H1 (cell line): ENCODE measurements around the gene AGRN. TPM values are rescaled to one million over a fixed set of nuclear protein-coding genes. Genes with fewer than 3 reads are reported as not detected.

Experiments
- CTCF ChIA-PET: fragments of 300-600 bp; sonication (Branson Sonifier 250); formaldehyde crosslinking; loops from one replicate; lab custom pipeline; 2021; ENCODE audit not compliant: partially characterized antibody; lab: Charles Lee
- POLR2A ChIA-PET: fragments of 300-600 bp; sonication (Branson Sonifier 250); formaldehyde crosslinking; loops from one replicate; lab custom pipeline; 2021; ENCODE audit warnings: inconsistent platforms; ENCODE audit not compliant: partially characterized antibody; lab: Charles Lee
- DNase-seq, 2 experiments: peaks; one replicate each; pipeline versions ENCODE4 v3.0.0 to v3.0.0-alpha.2; 2010 to 2022; ENCODE audit warnings: low spot score in 2 of 2, low read depth in 1 of 2, mixed read lengths in 1 of 2
- FAIRE-seq: peaks from 2 replicates; lab custom pipeline; 2011; peaks lifted over from hg19 to GRCh38; lab: Jason Lieb, UNC
- H2AFZ ChIP-seq: 2 replicates; pipeline ENCODE4 v1.8.1; 2012; ENCODE audit warnings: low read length, inconsistent platforms
- H2AK5ac ChIP-seq: 2 replicates; pipeline ENCODE4 v1.6.1; 2013; ENCODE audit warnings: low read depth, low read length
- H2BK120ac ChIP-seq: replicated peaks from 2 replicates; pipeline ENCODE3; 2013; ENCODE audit warnings: low read depth, low read length, inconsistent platforms
- H2BK12ac ChIP-seq: 2 replicates; pipeline ENCODE4 v1.6.1; 2013; ENCODE audit warnings: low read depth, low read length
- H2BK15ac ChIP-seq: 2 replicates; pipeline ENCODE4 v1.6.1; 2013; ENCODE audit warnings: low read length
- H2BK20ac ChIP-seq: 2 replicates; pipeline ENCODE4 v1.6.1; 2013; ENCODE audit warnings: low read length
- H2BK5ac ChIP-seq: 2 replicates; pipeline ENCODE4 v1.6.1; 2013; ENCODE audit warnings: low read depth, low read length
- H3K14ac ChIP-seq: 2 replicates; pipeline ENCODE4 v1.6.1; 2013; ENCODE audit warnings: inconsistent platforms; ENCODE audit not compliant: insufficient read length
- H3K18ac ChIP-seq: 2 replicates; pipeline ENCODE4 v1.6.1; 2013; ENCODE audit warnings: low read length; ENCODE audit errors: extremely low read depth
- H3K23ac ChIP-seq: 2 replicates; pipeline ENCODE4 v1.6.1; 2013; ENCODE audit warnings: inconsistent platforms; ENCODE audit not compliant: insufficient read length
- H3K23me2 ChIP-seq: 2 replicates; pipeline ENCODE4 v1.6.1; 2013; ENCODE audit warnings: low read depth, low read length
- H3K27ac ChIP-seq: 2 replicates; pipeline ENCODE4 v1.6.1; 2011; ENCODE audit warnings: low read depth, low read length, inconsistent platforms
- H3K27me3 ChIP-seq, 4 experiments: replicated peaks in 1 of 4; 1 replicate in 1 of 4; 2 replicates in 3 of 4; pipeline versions ENCODE4 v1.6.1 to v1.8.1; 2011 to 2013; ENCODE audit warnings: low read length in 3 of 4, mild to moderate bottlenecking in 3 of 4, inconsistent platforms in 2 of 4, mixed read lengths in 2 of 4, moderate library complexity in 1 of 4; ENCODE audit not compliant: control insufficient read depth in 3 of 4, insufficient read depth in 3 of 4; ENCODE audit errors: extremely low read depth in 1 of 4
- H3K36me3 ChIP-seq, 4 experiments: 2 replicates each; pipeline versions ENCODE4 v1.6.1 to v1.8.1; 2011 to 2013; ENCODE audit warnings: mild to moderate bottlenecking in 4 of 4, low read length in 3 of 4, moderate library complexity in 2 of 4, control low read depth in 1 of 4, inconsistent platforms in 1 of 4; ENCODE audit not compliant: insufficient read depth in 4 of 4, control insufficient read depth in 2 of 4
- H3K4ac ChIP-seq: replicated peaks from 2 replicates; pipeline ENCODE3; 2013; ENCODE audit warnings: low read length, low read depth, mixed read lengths, inconsistent platforms; ENCODE audit not compliant: insufficient read length
- H3K4me1 ChIP-seq, 4 experiments: replicated peaks in 1 of 4; 1 replicate in 1 of 4; 2 replicates in 3 of 4; pipeline versions ENCODE4 v1.6.1 to v1.8.1; 2011 to 2013; ENCODE audit warnings: low read length in 3 of 4, inconsistent platforms in 2 of 4, mixed read lengths in 1 of 4; ENCODE audit not compliant: insufficient read depth in 4 of 4, control insufficient read depth in 3 of 4
- H3K4me2 ChIP-seq, 2 experiments: 2 replicates each; pipeline versions ENCODE4 v1.6.1 to v1.8.1; 2011 to 2013; ENCODE audit warnings: low read depth in 2 of 2, low read length in 2 of 2, control low read depth in 1 of 2, inconsistent platforms in 1 of 2, mild to moderate bottlenecking in 1 of 2; ENCODE audit not compliant: insufficient read depth in 1 of 2
- H3K4me3 ChIP-seq, 4 experiments: fragments of 200-600, 300-600 bp in 1 of 4; sonication (generic), shearing (Covaris generic), sonication (Bioruptor Twin) in 1 of 4; 2 replicates each; pipeline versions ENCODE4 v1.5.1 to v1.8.1; 2011 to 2016; ENCODE audit warnings: low read length in 4 of 4, low read depth in 3 of 4, control low read depth in 2 of 4, inconsistent platforms in 2 of 4, mild to moderate bottlenecking in 2 of 4, mixed read lengths in 1 of 4, moderate library complexity in 1 of 4; ENCODE audit not compliant: insufficient read depth in 2 of 4; ENCODE audit errors: extremely low read depth in 1 of 4
- H3K56ac ChIP-seq: replicated peaks from 2 replicates; pipeline ENCODE3; 2013; ENCODE audit warnings: low read depth, mild to moderate bottlenecking, mixed read lengths, low read length, inconsistent platforms; ENCODE audit not compliant: insufficient read length
- H3K79me1 ChIP-seq: 2 replicates; pipeline ENCODE4 v1.6.1; 2013; ENCODE audit warnings: low read depth, low read length, control low read depth
- H3K79me2 ChIP-seq, 2 experiments: 2 replicates each; pipeline versions ENCODE4 v1.6.1 to v1.8.1; 2012 to 2013; ENCODE audit warnings: low read length in 2 of 2, mild to moderate bottlenecking in 2 of 2, inconsistent platforms in 1 of 2; ENCODE audit not compliant: insufficient read depth in 2 of 2, control insufficient read depth in 1 of 2
- H3K9ac ChIP-seq, 4 experiments: replicated peaks in 1 of 4; 1 replicate in 1 of 4; 2 replicates in 3 of 4; pipeline versions ENCODE4 v1.6.1 to v1.8.1; 2011 to 2013; ENCODE audit warnings: low read depth in 3 of 4, low read length in 3 of 4, control low read depth in 2 of 4, mild to moderate bottlenecking in 2 of 4, moderate library complexity in 2 of 4, inconsistent platforms in 1 of 4; ENCODE audit errors: extremely low read depth in 1 of 4
- H3K9me3 ChIP-seq, 2 experiments: 2 replicates each; pipeline versions ENCODE4 v1.6.1 to v1.8.1; 2012 to 2013; ENCODE audit warnings: mild to moderate bottlenecking in 2 of 2, moderate library complexity in 2 of 2, control low read depth in 1 of 2, inconsistent platforms in 1 of 2, low read depth in 1 of 2, low read length in 1 of 2, mixed read lengths in 1 of 2; ENCODE audit not compliant: insufficient read depth in 2 of 2
- H4K20me1 ChIP-seq, 2 experiments: replicated peaks in 1 of 2; 2 replicates each; pipeline versions ENCODE3 to v1.8.1; 2011 to 2013; ENCODE audit warnings: inconsistent platforms in 2 of 2, low read length in 2 of 2, mild to moderate bottlenecking in 1 of 2; ENCODE audit not compliant: insufficient read depth in 2 of 2, control insufficient read depth in 1 of 2
- H4K5ac ChIP-seq: 2 replicates; pipeline ENCODE4 v1.6.1; 2013; ENCODE audit warnings: low read length, low read depth, mixed read lengths, inconsistent platforms; ENCODE audit not compliant: insufficient read length
- H4K8ac ChIP-seq: 2 replicates; pipeline ENCODE4 v1.8.0; 2013; ENCODE audit warnings: mild to moderate bottlenecking, moderate library complexity, low read length, inconsistent platforms; ENCODE audit not compliant: insufficient read depth; ENCODE audit errors: extremely low read depth
- H4K91ac ChIP-seq: replicated peaks from 2 replicates; pipeline ENCODE3; 2013; ENCODE audit warnings: low read length, mixed read lengths, inconsistent platforms; ENCODE audit not compliant: insufficient read length
- ATF2 ChIP-seq: IDR thresholded peaks from 2 replicates; pipeline ENCODE4 v1.6.1; 2012; ENCODE audit warnings: low read length, inconsistent platforms
- CTBP2 ChIP-seq: IDR thresholded peaks from 2 replicates; pipeline ENCODE4 v1.7.0; 2011; ENCODE audit warnings: borderline replicate concordance, mild to moderate bottlenecking, moderate library complexity, mixed read lengths, low read length; ENCODE audit not compliant: insufficient read depth, insufficient read length
- EZH2 ChIP-seq: fragments of 200-600 bp; sonication (generic); IDR thresholded peaks from 2 replicates; pipeline ENCODE4 v1.7.1; 2012; ENCODE audit warnings: low read depth, mild to moderate bottlenecking, moderate library complexity, low read length, inconsistent platforms; ENCODE audit not compliant: severe bottlenecking
- KDM4A ChIP-seq: IDR thresholded peaks from one replicate; pipeline ENCODE4 v1.7.1; 2012; ENCODE audit warnings: low read depth, mild to moderate bottlenecking, moderate library complexity, low read length, inconsistent platforms; ENCODE audit not compliant: severe bottlenecking
- PHF8 ChIP-seq: fragments of 200-600 bp; sonication (generic); conservative IDR thresholded peaks from 2 replicates; pipeline ENCODE4 v1.7.1; 2012; ENCODE audit warnings: low read depth, mild to moderate bottlenecking, inconsistent platforms, low read length, moderate library complexity
- RNF2 ChIP-seq: fragments of 200-900, 300-1000 bp; sonication (generic); IDR thresholded peaks from 2 replicates; pipeline ENCODE4 v1.7.1; 2016; ENCODE audit warnings: borderline replicate concordance, low read depth, mild to moderate bottlenecking, antibody characterized with exemption, low read length; ENCODE audit not compliant: poor library complexity, severe bottlenecking; ENCODE audit errors: missing control alignments
- TAF7 ChIP-seq: optimal IDR thresholded peaks from 2 replicates; pipeline ENCODE3; 2011; ENCODE audit warnings: low read depth, mild to moderate bottlenecking, inconsistent platforms, low read length, moderate library complexity, borderline replicate concordance
- WGBS, 2 experiments: shearing (Covaris generic) in 1 of 2; methylation state at CpG; one replicate each; pipeline versions ENCODE4 v1.1.6 to v1.1.7; 2013 to 2015; ENCODE audit warnings: low lambda C conversion rate in 2 of 2, mixed read lengths in 2 of 2, inconsistent platforms in 1 of 2, low coverage in 1 of 2, missing lambda C conversion rate in 1 of 2; ENCODE audit not compliant: insufficient replicate concordance in 2 of 2, insufficient coverage in 1 of 2, insufficient read length in 1 of 2; ENCODE audit errors: extremely low coverage in 1 of 2, missing lambda C conversion rate in 1 of 2; 5-methylcytosine and 5-hydroxymethylcytosine counted together
- polyA plus RNA-seq, 7 experiments: library from polyadenylated mRNA; depleted of rRNA in 3 of 7; stranded (reverse) in 5 of 7; unstranded in 2 of 7; fragments of >200 nt in 5 of 7; fragments of 200-250 nt in 2 of 7; gene quantifications; 1 replicate in 5 of 7; 2 replicates in 1 of 7; 4 replicates in 1 of 7; pipeline versions ENCODE4 v1.2.1 to v1.2.3, GENCODE V29; 2011 to 2013; ENCODE audit warnings: missing spikeins in 2 of 7, mixed read lengths in 2 of 7
- total RNA-seq: library from RNA; stranded (reverse); fragmentation: NEBNext Ultra II Directional; extraction: Animal tissue kit (Norgen Biotek cat#: 25700); gene quantifications from 2 replicates; pipeline ENCODE4 v1.2.1, GENCODE V29; 2021

AGRN gene
- total and polyA plus RNA-seq, 2 of the 8 experiments (the other 6 are each of a cell fraction or from before 2014, with no cell fraction given) = 52.3 to 155 TPM

GRCh38 chr1:1001057-1001783 is 18.7 kb upstream of the AGRN start:
- Histone ChIP-seq H2BK12ac (no peak overlapping the region; the same call in 1 of the 2 replicates), H4K8ac (peak overlapping the region; percentile 95; the same call in 1 of the 2 replicates), H3K4me1 (peaks cover 0 to 41% (median 20%) of the 10 kb centered on the region in 4 experiments; a peak in 6 of 7 replicates), H3K27me3 (peaks cover 47 to 82% (median 64%) of the 10 kb centered on the region in 4 experiments), H3K79me1 (no peaks in the 10 kb centered on the region), H4K91ac (no peak overlapping the region), H3K27ac (no peak overlapping the region), H3K18ac (no peak overlapping the region), H3K4me2 (peak overlapping the region; percentile 56 to 71), H3K56ac (no peak overlapping the region), H2AK5ac (no peak overlapping the region; the same call in 1 of the 2 replicates), H4K20me1 (peaks cover 0 to 5% of the 10 kb centered on the region in 2 experiments), H3K4me3 (peak overlapping the region; percentile 34 to 77 (median 46)), H3K79me2 (no peaks in the 10 kb centered on the region), H4K5ac (no peak overlapping the region), H3K36me3 (peaks cover 0 to 18% (median 0%) of the 10 kb centered on the region in 4 experiments; a peak in 1 of 8 replicates), H3K23ac (no peak overlapping the region), H3K4ac (no peak overlapping the region), H2BK20ac (no peak overlapping the region), H2BK5ac (no peak overlapping the region; the same call in 1 of the 2 replicates), H3K23me2 (peaks cover 13% of the 10 kb centered on the region; the same call in 1 of the 2 replicates), H2AFZ (no peak overlapping the region), H2BK120ac (no peak overlapping the region), H3K14ac (no peak overlapping the region), H3K9me3 (no peaks in the 10 kb centered on the region; a peak in 1 of 4 replicates), H2BK15ac (0 out of 2 replicates have a peak overlapping the region, but pooled peaks have one; percentile 16), H3K9ac (no peak overlapping the region)
- DNase-seq = no peak
- ChIA-PET POLR2A (interaction anchor here (0.9 to 4.2 kb wide), 9 partner anchors 13 to 37 kb away, joined by 3 to 40 read pairs (median 6); partner anchors contain the start of gene ISG15), CTCF (interaction anchor here (0.6 to 4.7 kb wide), 14 partner anchors 14 to 1547 kb away, joined by 3 to 60 read pairs (median 6); partner anchors contain the start of genes ISG15 and PERM1)
- FAIRE-seq = no peak
- WGBS, 2 experiments = 7% methylated on average over 26 of the region's 58 CpGs; no CpG with 5 or more reads in 1 of the 2 experiments
- TF ChIP-seq KDM4A = peak; percentile 55
- no peak for TF ChIP-seq TAF7
- peak; percentile 55 for TF ChIP-seq EZH2
- peak; percentile 11; the same call in 1 of the 2 replicates for TF ChIP-seq ATF2
- TF ChIP-seq PHF8 = 0 out of 2 replicates have a peak, but pooled peaks have one; percentile 17
- TF ChIP-seq RNF2 = peak; percentile 31
- no peak for TF ChIP-seq CTBP2
